SU-DHL-6 (cell line): ENCODE measurements around the gene CAPSL.
"Not testable (repeated sequence)": the region's sequence is repeated elsewhere in the genome, so short reads cannot be mapped to it uniquely, and the experiment has no call there.

ENCODE experiments used
- EZH2phosphoT487 ChIP-seq: fragments of 200-600 bp; sonication (generic), shearing (Covaris generic); conservative IDR thresholded peaks from 2 replicates; pipeline ENCODE4 v1.6.1; 2018; ENCODE audit warnings: mild to moderate bottlenecking, antibody characterized with exemption, low read length, moderate library complexity, mixed read lengths
- TF ChIP-seq, protein P1 (sequence below): fragments of 200-600 bp; sonication (generic); IDR thresholded peaks from one replicate; pipeline ENCODE4 v1.5.1; 2017; ENCODE audit warnings: antibody characterized with exemption, mild to moderate bottlenecking, low read length, moderate library complexity; ENCODE audit not compliant: insufficient read depth, poor library complexity, severe bottlenecking

DNA sequence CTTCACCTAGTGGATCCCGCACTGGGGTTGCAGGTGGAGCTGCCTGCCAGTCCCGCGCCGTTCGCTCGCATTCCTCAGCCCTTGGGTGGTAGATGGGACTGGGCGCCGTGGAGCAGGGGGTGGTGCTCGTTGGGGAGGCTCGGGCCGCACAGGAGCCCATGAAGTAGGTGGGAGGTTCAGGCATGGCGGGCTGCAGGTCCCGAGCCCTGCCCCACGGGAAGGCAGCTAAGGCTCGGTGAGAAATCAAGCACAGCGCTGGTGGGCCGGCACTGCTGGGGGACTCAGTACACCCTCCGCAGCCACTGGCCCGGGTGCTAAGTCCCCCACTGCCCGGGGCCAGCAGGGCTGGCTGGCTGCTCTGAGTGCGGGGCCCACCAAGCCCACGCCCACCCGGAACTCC, 45.6 kb downstream of the CAPSL start:
- TF ChIP-seq, protein P1, sequence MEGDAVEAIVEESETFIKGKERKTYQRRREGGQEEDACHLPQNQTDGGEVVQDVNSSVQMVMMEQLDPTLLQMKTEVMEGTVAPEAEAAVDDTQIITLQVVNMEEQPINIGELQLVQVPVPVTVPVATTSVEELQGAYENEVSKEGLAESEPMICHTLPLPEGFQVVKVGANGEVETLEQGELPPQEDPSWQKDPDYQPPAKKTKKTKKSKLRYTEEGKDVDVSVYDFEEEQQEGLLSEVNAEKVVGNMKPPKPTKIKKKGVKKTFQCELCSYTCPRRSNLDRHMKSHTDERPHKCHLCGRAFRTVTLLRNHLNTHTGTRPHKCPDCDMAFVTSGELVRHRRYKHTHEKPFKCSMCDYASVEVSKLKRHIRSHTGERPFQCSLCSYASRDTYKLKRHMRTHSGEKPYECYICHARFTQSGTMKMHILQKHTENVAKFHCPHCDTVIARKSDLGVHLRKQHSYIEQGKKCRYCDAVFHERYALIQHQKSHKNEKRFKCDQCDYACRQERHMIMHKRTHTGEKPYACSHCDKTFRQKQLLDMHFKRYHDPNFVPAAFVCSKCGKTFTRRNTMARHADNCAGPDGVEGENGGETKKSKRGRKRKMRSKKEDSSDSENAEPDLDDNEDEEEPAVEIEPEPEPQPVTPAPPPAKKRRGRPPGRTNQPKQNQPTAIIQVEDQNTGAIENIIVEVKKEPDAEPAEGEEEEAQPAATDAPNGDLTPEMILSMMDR: not testable (repeated sequence)
- TF ChIP-seq EZH2phosphoT487: not testable (repeated sequence)
